Hindlimb muscle (tissue), 1 donor: ENCODE data around the gene AK5. TPM values are rescaled to one million over a fixed set of nuclear protein-coding genes. Genes with fewer than 3 reads are reported as not detected.

ENCODE experiments used
- DNase-seq: peaks from one replicate; pipeline ENCODE4 v3.0.0-alpha.2; 2013
- polyA plus RNA-seq: library from polyadenylated mRNA; unstranded; fragments of 120-200 nt; gene quantifications from one replicate; pipeline ENCODE4 v1.2.1, GENCODE V29; 2013; ENCODE audit not compliant: insufficient read length

Gene AK5
- polyA plus RNA-seq, 1 donor = 6.6 TPM

DNA sequence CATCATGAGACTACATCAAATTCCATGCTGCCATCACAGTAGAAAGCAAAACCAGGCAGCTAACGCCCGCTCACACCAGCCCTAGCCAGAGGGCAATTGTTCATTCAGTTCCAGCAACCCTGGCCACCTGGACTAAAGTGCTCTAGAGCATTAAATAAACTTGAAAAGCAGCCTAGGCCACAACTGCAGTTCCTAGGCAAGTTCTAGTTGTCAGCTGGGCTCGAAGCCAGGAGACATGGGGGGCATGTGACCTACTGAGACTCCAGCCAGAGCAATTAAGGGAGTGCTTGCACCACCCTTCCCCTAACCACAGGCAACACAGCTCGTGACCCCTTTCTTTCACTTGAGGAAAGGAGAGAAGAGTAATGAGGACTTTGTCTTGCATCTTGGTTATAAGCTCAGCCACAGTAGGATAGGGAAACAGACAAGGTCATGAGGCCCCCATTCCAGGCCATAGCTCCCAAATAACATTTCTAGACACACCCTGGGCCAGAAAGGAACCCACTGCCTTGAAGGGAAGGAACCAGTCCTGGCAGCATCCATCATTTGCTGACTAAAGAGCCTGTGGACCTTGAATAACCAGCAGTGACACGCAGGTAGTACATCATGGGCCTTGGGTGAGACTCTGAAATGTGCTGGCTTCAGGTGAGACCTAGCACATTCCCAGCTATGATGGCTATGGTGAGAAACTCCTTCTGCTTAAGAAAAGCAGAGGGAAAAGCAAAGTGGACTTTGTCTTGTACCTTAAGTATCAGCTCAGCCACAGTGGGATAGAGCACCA is 323.6 kb downstream of the AK5 start:
- peak; percentile 10 for DNase-seq

DNA sequence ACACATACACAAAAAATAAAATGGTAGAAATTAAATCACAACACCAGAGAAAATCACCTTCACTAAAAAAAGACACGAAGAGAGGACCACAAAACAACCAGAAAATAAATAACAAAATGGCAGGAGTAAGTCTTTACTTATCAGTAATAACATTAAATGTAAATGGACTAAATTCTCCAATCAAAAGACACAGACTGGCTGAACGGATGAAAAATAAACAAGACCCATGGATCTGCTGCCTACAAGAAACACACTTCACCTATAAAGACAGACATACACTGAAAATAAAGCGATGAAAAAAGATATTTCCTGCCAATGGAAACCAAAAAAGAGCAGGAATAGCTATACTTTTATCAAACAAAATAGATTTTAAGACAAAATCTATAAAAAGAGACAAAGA is 327.1 kb downstream of the AK5 start:
- no peak for DNase-seq

Other genes starting within 250 kb of the AK5 start
- 21.8 TPM for gene PIGK, start 62.6 kb upstream of the AK5 start, polyA plus RNA-seq